ENCODE measurements around the gene RAVER1. TPM values are rescaled to one million over a fixed set of nuclear protein-coding genes. Genes with fewer than 3 reads are reported as not detected.

The RAVER1 gene
- total RNA-seq, 4 donors from 2014 or later: 23.7 to 42.2 (median 30.2) TPM

GRCh38 chr19:10305139-10305806 lies 28.1 kb downstream of the RAVER1 start:
- TF ChIP-seq POLR2A (IDR thresholded peaks at IDR 0.05; ENCODE audit: low read depth): no peak
- TF ChIP-seq EP300 (IDR thresholded peaks at IDR 0.05): no peak
- TF ChIP-seq, protein P1, sequence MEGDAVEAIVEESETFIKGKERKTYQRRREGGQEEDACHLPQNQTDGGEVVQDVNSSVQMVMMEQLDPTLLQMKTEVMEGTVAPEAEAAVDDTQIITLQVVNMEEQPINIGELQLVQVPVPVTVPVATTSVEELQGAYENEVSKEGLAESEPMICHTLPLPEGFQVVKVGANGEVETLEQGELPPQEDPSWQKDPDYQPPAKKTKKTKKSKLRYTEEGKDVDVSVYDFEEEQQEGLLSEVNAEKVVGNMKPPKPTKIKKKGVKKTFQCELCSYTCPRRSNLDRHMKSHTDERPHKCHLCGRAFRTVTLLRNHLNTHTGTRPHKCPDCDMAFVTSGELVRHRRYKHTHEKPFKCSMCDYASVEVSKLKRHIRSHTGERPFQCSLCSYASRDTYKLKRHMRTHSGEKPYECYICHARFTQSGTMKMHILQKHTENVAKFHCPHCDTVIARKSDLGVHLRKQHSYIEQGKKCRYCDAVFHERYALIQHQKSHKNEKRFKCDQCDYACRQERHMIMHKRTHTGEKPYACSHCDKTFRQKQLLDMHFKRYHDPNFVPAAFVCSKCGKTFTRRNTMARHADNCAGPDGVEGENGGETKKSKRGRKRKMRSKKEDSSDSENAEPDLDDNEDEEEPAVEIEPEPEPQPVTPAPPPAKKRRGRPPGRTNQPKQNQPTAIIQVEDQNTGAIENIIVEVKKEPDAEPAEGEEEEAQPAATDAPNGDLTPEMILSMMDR (IDR thresholded peaks at IDR 0.05): no peak
- TF ChIP-seq POLR2AphosphoS5 (IDR thresholded peaks at IDR 0.05): no peak
- WGBS: 76% methylated on average over 11 of the region's 17 CpGs
- peaks cover 0 to 16% (median 7%) of the 10 kb centered on the region in 4 donors for H3K36me3 ChIP-seq
- no peak overlapping the region for H3K4me3 ChIP-seq
- H3K9me3 ChIP-seq: no peaks in the 10 kb centered on the region
- no peak for DNase-seq (ENCODE audit: extremely low spot score)
- H3K27me3 ChIP-seq: peaks cover 0 to 21% (median 0%) of the 10 kb centered on the region in 4 donors
- H3K4me1 ChIP-seq: no peaks in the 10 kb centered on the region
- intact Hi-C loops (cut with DNase I): no loop called here
- no peak overlapping the region for H3K27ac ChIP-seq (replicated peaks in 1 of 4)

GRCh38 chr19:10299545-10300458 lies 33.5 kb downstream of the RAVER1 start:
- Histone ChIP-seq H3K4me3 (no peak overlapping the region), H3K9me3 (no peaks in the 10 kb centered on the region), H3K27ac (replicated peaks in 1 of 4) (no peak overlapping the region), H3K4me1 (peaks cover 7 to 18% (median 15%) of the 10 kb centered on the region in 4 donors), H3K36me3 (peaks cover 0 to 5% (median 0%) of the 10 kb centered on the region in 4 donors), H3K27me3 (peaks cover 0 to 75% (median 23%) of the 10 kb centered on the region in 4 donors)
- 45% methylated on average over 14 of the region's 14 CpGs for WGBS
- TF ChIP-seq, protein P1 (IDR thresholded peaks at IDR 0.05): no peak
- TF ChIP-seq POLR2A (IDR thresholded peaks at IDR 0.05; ENCODE audit: low read depth) (no peak), POLR2AphosphoS5 (IDR thresholded peaks at IDR 0.05) (no peak), EP300 (IDR thresholded peaks at IDR 0.05) (no peak)
- intact Hi-C loops (cut with DNase I): no loop called here
- DNase-seq (ENCODE audit: extremely low spot score): no peak

GRCh38 chr19:10295847-10296591 lies 37.3 kb downstream of the RAVER1 start:
- Histone ChIP-seq H3K9me3 (no peaks in the 10 kb centered on the region), H3K4me3 (peak overlapping the region; percentile 25 to 47 (median 34)), H3K27me3 (peaks cover 12 to 93% (median 60%) of the 10 kb centered on the region in 4 donors), H3K36me3 (no peaks in the 10 kb centered on the region), H3K27ac (replicated peaks in 1 of 4) (no peak overlapping the region), H3K4me1 (peaks cover 24 to 53% (median 49%) of the 10 kb centered on the region in 4 donors)
- intact Hi-C loops (cut with DNase I): no loop called here
- 9% methylated on average over 15 of the region's 58 CpGs for WGBS
- no peak for DNase-seq (ENCODE audit: extremely low spot score)
- TF ChIP-seq, protein P1 (IDR thresholded peaks at IDR 0.05): no peak
- TF ChIP-seq POLR2AphosphoS5 (IDR thresholded peaks at IDR 0.05) (no peak), POLR2A (IDR thresholded peaks at IDR 0.05; ENCODE audit: low read depth) (no peak)

DNA sequence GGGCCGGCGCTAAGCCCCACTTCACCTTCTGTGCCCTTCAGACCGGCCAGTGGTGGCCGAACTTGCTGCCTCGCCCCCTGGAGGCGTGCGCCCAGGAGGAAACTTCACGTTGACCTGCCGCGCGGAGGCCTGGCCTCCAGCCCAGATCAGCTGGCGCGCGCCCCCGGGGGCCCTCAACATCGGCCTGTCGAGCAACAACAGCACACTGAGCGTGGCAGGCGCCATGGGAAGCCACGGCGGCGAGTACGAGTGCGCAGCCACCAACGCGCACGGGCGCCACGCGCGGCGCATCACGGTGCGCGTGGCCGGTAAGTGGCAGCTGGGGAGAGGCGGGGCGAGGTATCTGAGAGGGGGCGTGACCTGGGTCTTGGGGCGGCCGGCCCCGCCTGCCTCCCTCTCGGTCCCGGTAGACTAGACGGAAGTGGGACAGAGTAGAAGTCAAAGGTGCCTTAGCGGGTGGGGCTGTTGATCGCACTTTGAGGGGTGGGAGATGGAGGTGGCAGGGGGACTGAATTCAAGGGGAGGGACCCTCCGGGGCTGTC lies 38.0 kb downstream of the RAVER1 start:
- Histone ChIP-seq H3K27ac (replicated peaks in 1 of 4) (no peak overlapping the region), H3K27me3 (peaks cover 16 to 99% (median 66%) of the 10 kb centered on the region in 4 donors), H3K9me3 (no peaks in the 10 kb centered on the region), H3K36me3 (no peaks in the 10 kb centered on the region), H3K4me1 (peaks cover 31 to 60% (median 55%) of the 10 kb centered on the region in 4 donors), H3K4me3 (peak overlapping the region; percentile 25 to 47 (median 34))
- WGBS: under 1% methylated on average over 29 of the region's 48 CpGs
- TF ChIP-seq, protein P1 (IDR thresholded peaks at IDR 0.05): no peak
- no peak for TF ChIP-seq POLR2A (IDR thresholded peaks at IDR 0.05; ENCODE audit: low read depth)
- no peak for TF ChIP-seq POLR2AphosphoS5 (IDR thresholded peaks at IDR 0.05)
- no peak for TF ChIP-seq EP300 (IDR thresholded peaks at IDR 0.05)
- no peak for DNase-seq (ENCODE audit: extremely low spot score)
- intact Hi-C loops (cut with DNase I): no loop called here
